GM12878 (cell line): Measurements from ENCODE around the gene THRA.

Experiments
- CEBPB ChIP-seq, 2 experiments: fragments of 150-350 bp in 1 of 2; IDR thresholded peaks; 2 replicates each; pipeline ENCODE4 v1.6.1; 2012 to 2014; ENCODE audit warnings: low read depth in 2 of 2, low read length in 2 of 2, borderline replicate concordance in 1 of 2, inconsistent platforms in 1 of 2
- FOS ChIP-seq: IDR thresholded peaks from 3 replicates; pipeline ENCODE4 v1.6.1; 2011; ENCODE audit warnings: borderline replicate concordance; ENCODE audit not compliant: insufficient read length; ENCODE audit errors: extremely low read depth
- NFYA ChIP-seq: IDR thresholded peaks from 2 replicates; pipeline ENCODE4 v1.6.1; 2011; ENCODE audit warnings: low read depth, mild to moderate bottlenecking, low read length, improper control_type of control experiment, borderline replicate concordance
- PAX5 ChIP-seq: IDR thresholded peaks from 2 replicates; pipeline ENCODE4 v1.6.1; 2011; ENCODE audit warnings: low read depth, low read length, borderline replicate concordance
- POLR2A ChIP-seq: IDR thresholded peaks from 2 replicates; pipeline ENCODE4 v1.6.1; 2011; ENCODE audit warnings: low read depth, mild to moderate bottlenecking, low read length
- POLR2AphosphoS5 ChIP-seq: IDR thresholded peaks from 2 replicates; pipeline ENCODE4 v1.6.1; 2011; ENCODE audit warnings: mild to moderate bottlenecking, low read length, inconsistent platforms
- SIN3A ChIP-seq: IDR thresholded peaks from 2 replicates; pipeline ENCODE4 v1.6.1; 2012; ENCODE audit warnings: low read depth, low read length, improper control_type of control experiment
- STAT1 ChIP-seq: fragments of 450-650 bp; conservative IDR thresholded peaks from 2 replicates; pipeline ENCODE4 v1.6.1; 2014; ENCODE audit warnings: antibody characterized with exemption, mild to moderate bottlenecking
- SUZ12 ChIP-seq: fragments of 200-600 bp; sonication (generic); IDR thresholded peaks from one replicate; pipeline ENCODE4 v1.6.1; 2018; ENCODE audit warnings: antibody characterized with exemption, mild to moderate bottlenecking; ENCODE audit not compliant: unreplicated experiment
- TARDBP ChIP-seq: IDR thresholded peaks from 2 replicates; pipeline ENCODE4 v1.6.1; 2016; ENCODE audit warnings: borderline replicate concordance
- ZBTB40 ChIP-seq: fragments of 450-650 bp; IDR thresholded peaks from 2 replicates; pipeline ENCODE4 v1.6.1; 2016; ENCODE audit warnings: mild to moderate bottlenecking, moderate library complexity, borderline replicate concordance
- TF ChIP-seq, protein P1 (sequence below), 3 experiments: IDR thresholded peaks in 2 of 3; conservative IDR thresholded peaks in 1 of 3; 2 replicates each; pipeline ENCODE4 v1.5.1; 2011; ENCODE audit warnings: low read depth in 3 of 3, low read length in 3 of 3, mild to moderate bottlenecking in 3 of 3, control low read depth in 2 of 3, moderate library complexity in 2 of 3, inconsistent platforms in 1 of 3, mixed read lengths in 1 of 3; ENCODE audit not compliant: control insufficient read depth in 2 of 3, insufficient read depth in 1 of 3; ENCODE audit errors: extremely low read depth in 1 of 3
- TF ChIP-seq, protein P2 (sequence below): fragments of 450-650 bp; IDR thresholded peaks from 2 replicates; pipeline ENCODE4 v1.6.1; 2017; ENCODE audit warnings: mild to moderate bottlenecking

GRCh38 chr17:40071313-40072039, 8.7 kb downstream of the THRA start:
- TF ChIP-seq SIN3A (no peak), POLR2A (no peak), POLR2AphosphoS5 (no peak), TARDBP (no peak), NFYA (no peak), SUZ12 (no peak), PAX5 (no peak), STAT1 (no peak), FOS (no peak), CEBPB (IDR thresholded peaks at IDR 0.05; ENCODE audit: borderline replicate concordance in 1 of 2, low read depth in 2 of 2, low read length in 2 of 2) (no peak), ZBTB40 (no peak)
- TF ChIP-seq, protein P1, sequence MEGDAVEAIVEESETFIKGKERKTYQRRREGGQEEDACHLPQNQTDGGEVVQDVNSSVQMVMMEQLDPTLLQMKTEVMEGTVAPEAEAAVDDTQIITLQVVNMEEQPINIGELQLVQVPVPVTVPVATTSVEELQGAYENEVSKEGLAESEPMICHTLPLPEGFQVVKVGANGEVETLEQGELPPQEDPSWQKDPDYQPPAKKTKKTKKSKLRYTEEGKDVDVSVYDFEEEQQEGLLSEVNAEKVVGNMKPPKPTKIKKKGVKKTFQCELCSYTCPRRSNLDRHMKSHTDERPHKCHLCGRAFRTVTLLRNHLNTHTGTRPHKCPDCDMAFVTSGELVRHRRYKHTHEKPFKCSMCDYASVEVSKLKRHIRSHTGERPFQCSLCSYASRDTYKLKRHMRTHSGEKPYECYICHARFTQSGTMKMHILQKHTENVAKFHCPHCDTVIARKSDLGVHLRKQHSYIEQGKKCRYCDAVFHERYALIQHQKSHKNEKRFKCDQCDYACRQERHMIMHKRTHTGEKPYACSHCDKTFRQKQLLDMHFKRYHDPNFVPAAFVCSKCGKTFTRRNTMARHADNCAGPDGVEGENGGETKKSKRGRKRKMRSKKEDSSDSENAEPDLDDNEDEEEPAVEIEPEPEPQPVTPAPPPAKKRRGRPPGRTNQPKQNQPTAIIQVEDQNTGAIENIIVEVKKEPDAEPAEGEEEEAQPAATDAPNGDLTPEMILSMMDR (IDR thresholded peaks at IDR 0.05 in 2 of 3, conservative IDR thresholded peaks at IDR 0.05 in 1 of 3; ENCODE audit: control insufficient read depth in 2 of 3, extremely low read depth in 1 of 3, insufficient read depth in 1 of 3, low read depth in 3 of 3, low read length in 3 of 3) = no peak
- TF ChIP-seq, protein P2, sequence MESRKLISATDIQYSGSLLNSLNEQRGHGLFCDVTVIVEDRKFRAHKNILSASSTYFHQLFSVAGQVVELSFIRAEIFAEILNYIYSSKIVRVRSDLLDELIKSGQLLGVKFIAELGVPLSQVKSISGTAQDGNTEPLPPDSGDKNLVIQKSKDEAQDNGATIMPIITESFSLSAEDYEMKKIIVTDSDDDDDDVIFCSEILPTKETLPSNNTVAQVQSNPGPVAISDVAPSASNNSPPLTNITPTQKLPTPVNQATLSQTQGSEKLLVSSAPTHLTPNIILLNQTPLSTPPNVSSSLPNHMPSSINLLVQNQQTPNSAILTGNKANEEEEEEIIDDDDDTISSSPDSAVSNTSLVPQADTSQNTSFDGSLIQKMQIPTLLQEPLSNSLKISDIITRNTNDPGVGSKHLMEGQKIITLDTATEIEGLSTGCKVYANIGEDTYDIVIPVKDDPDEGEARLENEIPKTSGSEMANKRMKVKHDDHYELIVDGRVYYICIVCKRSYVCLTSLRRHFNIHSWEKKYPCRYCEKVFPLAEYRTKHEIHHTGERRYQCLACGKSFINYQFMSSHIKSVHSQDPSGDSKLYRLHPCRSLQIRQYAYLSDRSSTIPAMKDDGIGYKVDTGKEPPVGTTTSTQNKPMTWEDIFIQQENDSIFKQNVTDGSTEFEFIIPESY = no peak
